ENCODE results near the gene LMBR1. TPM values are rescaled to one million over a fixed set of nuclear protein-coding genes. Genes with fewer than 3 reads are reported as not detected.

Gene LMBR1
- total and polyA plus RNA-seq, 2 of the 4 experiments (the other 2 are of a cell fraction) = 11.9 to 19.9 TPM

- WGBS, 2 experiments (ENCODE audit: extremely low coverage in 2 of 2, insufficient read length in 1 of 2) = no CpG with 5 or more reads among the region's 1 CpG
- intact Hi-C loops (cut with micrococcal nuclease) = no loop called here
Measured at GRCh38 chr7:156692849-156693248, 200.1 kb downstream of the LMBR1 start.

More at GRCh38 chr7:156692849-156693248, 200.1 kb downstream of the LMBR1 start:
- peaks cover 6% of the 10 kb centered on the region; the same call in 1 of the 2 replicates for H3K9me1 ChIP-seq (ENCODE audit: insufficient read depth, low read length)
- no peak overlapping the region for H3K4me3 ChIP-seq (ENCODE audit: insufficient read depth, low read depth, low read length)
- H2AFZ ChIP-seq (replicated peaks; ENCODE audit: low read length, poor library complexity) = no peak overlapping the region
- in situ Hi-C loops (cut with MboI; ENCODE audit: low sequenced_read_pairs) = no loop called here
- H3K4ac ChIP-seq (ENCODE audit: low read depth, low read length) = no peak overlapping the region
- no peaks in the 10 kb centered on the region for H3K4me1 ChIP-seq (ENCODE audit: control insufficient read depth, insufficient read depth, low read length)
- no peak overlapping the region for H4K91ac ChIP-seq (ENCODE audit: insufficient read depth, low read depth, low read length)
- H2BK15ac ChIP-seq (ENCODE audit: low read depth, low read length) = no peak overlapping the region
- no peaks in the 10 kb centered on the region for H3K36me3 ChIP-seq (ENCODE audit: control insufficient read depth, insufficient read depth, low read length)
- no peak overlapping the region for H2AK9ac ChIP-seq (replicated peaks; ENCODE audit: low read depth, low read length, poor library complexity)
- no peaks in the 10 kb centered on the region; a peak in 1 of 4 replicates for H3K79me1 ChIP-seq (ENCODE audit: low read depth in 1 of 2, low read length in 2 of 2)
- H4K5ac ChIP-seq (ENCODE audit: low read depth, low read length) = no peak overlapping the region
- no peak overlapping the region for H3K27ac ChIP-seq (ENCODE audit: insufficient read depth, low read length)
- H3K18ac ChIP-seq (ENCODE audit: low read depth, low read length) = no peak overlapping the region
- TF ChIP-seq SMC3 (IDR thresholded peaks at IDR 0.05; ENCODE audit: low read depth, low read length) (no peak), RCOR1 (IDR thresholded peaks at IDR 0.05; ENCODE audit: insufficient replicate concordance, low read length) (no peak), MXI1 (IDR thresholded peaks at IDR 0.05; ENCODE audit: borderline replicate concordance, low read depth, low read length) (no peak), FOS (IDR thresholded peaks at IDR 0.05; ENCODE audit: low read depth, low read length) (no peak), CTCF (conservative IDR thresholded peaks at IDR 0.05; ENCODE audit: low read depth, low read length) (no peak), USF2 (IDR thresholded peaks at IDR 0.05; ENCODE audit: low read depth, low read length) (no peak), RAD21 (IDR thresholded peaks at IDR 0.05; ENCODE audit: low read length) (no peak), ELK1 (IDR thresholded peaks at IDR 0.05; ENCODE audit: borderline replicate concordance, low read depth, low read length) (no peak), NFE2L2 (IDR thresholded peaks at IDR 0.05; ENCODE audit: low read depth, low read length) (no peak), BHLHE40 (IDR thresholded peaks at IDR 0.05; ENCODE audit: low read depth, low read length) (no peak), CHD1 (IDR thresholded peaks at IDR 0.05; ENCODE audit: low read depth, low read length) (no peak), CEBPB (IDR thresholded peaks at IDR 0.05; ENCODE audit: low read depth, low read length) (no peak), POLR2A (IDR thresholded peaks at IDR 0.05; ENCODE audit: low read depth, low read length) (no peak), MAZ (IDR thresholded peaks at IDR 0.05; ENCODE audit: borderline replicate concordance, low read depth, low read length) (no peak), RFX5 (IDR thresholded peaks at IDR 0.05; ENCODE audit: low read depth, low read length) (no peak), MAFK (IDR thresholded peaks at IDR 0.05; ENCODE audit: low read depth, low read length) (no peak)
- no peak overlapping the region for H3K9ac ChIP-seq (ENCODE audit: low read depth, low read length)
- no peak overlapping the region for H2AK5ac ChIP-seq (ENCODE audit: low read depth, low read length)
- no peak overlapping the region for H2BK20ac ChIP-seq (ENCODE audit: low read depth, low read length)
- ChIA-PET CTCF (no interaction called here), POLR2A (ENCODE audit: unreplicated experiment) (no interaction called here)
- dilution Hi-C loops (cut with HindIII; ENCODE audit: low sequenced_read_pairs, unreplicated experiment) = no loop called here
- no peak overlapping the region for H3K4me2 ChIP-seq (ENCODE audit: low read depth, low read length)
- no peak overlapping the region for H3K23ac ChIP-seq (ENCODE audit: low read depth, low read length)
- H3K9me3 ChIP-seq (ENCODE audit: control insufficient read depth, insufficient read depth, low read length) = peaks cover 1% of the 10 kb centered on the region
- H2BK5ac ChIP-seq (ENCODE audit: low read depth, low read length, poor library complexity, severe bottlenecking) = no peak overlapping the region
- no TSS peak for BruUV-seq (replicated peaks)
- no peak for ATAC-seq (ENCODE audit: low read depth)
- no peak overlapping the region for H3K56ac ChIP-seq (ENCODE audit: extremely low read depth, insufficient read depth, low read length)
- H2BK120ac ChIP-seq (ENCODE audit: low read depth, low read length) = no peak overlapping the region
- no peak for DNase-seq
- no peak overlapping the region for H3K14ac ChIP-seq (replicated peaks; ENCODE audit: low read depth, low read length)
- H4K8ac ChIP-seq (ENCODE audit: low read depth in 2 of 2, low read length in 2 of 2) = no peak overlapping the region
- H4K20me1 ChIP-seq (ENCODE audit: insufficient read depth, low read length) = no peaks in the 10 kb centered on the region
- H3K27me3 ChIP-seq (ENCODE audit: control insufficient read depth, insufficient read depth, low read length) = no peaks in the 10 kb centered on the region

Measured in IMR-90 (cell line).